HG03159 (cell line): Measurements from ENCODE around the gene DENND2C.

Experiments used
- ATAC-seq: cut with Tn5 transposase; IDR thresholded peaks from one replicate; pipeline ENCODE4 v1.9.1; 2021; ENCODE audit warnings: mild to moderate bottlenecking, moderate library complexity; ENCODE audit not compliant: unreplicated experiment

Gene DENND2C

GRCh38 chr1:114677691-114678090 lies 7.8 kb upstream of the DENND2C start:
- no peak for ATAC-seq

- ATAC-seq: no peak
Observed at GRCh38 chr1:114676115-114676514, 6.3 kb upstream of the DENND2C start.

GRCh38 chr1:114671939-114672275 lies 2.1 kb upstream of the DENND2C start:
- no peak for ATAC-seq

- no peak for ATAC-seq
Observed at GRCh38 chr1:114671011-114671938, 1.4 kb upstream of the DENND2C start.

- ATAC-seq: peak; percentile 98
Observed at GRCh38 chr1:114670083-114671010, 498 bp upstream of the DENND2C start.

GRCh38 chr1:114668784-114669561 lies 876 bp downstream of the DENND2C start:
- no peak for ATAC-seq

- no peak for ATAC-seq
Observed at GRCh38 chr1:114668373-114668772, 1.5 kb downstream of the DENND2C start.

GRCh38 chr1:114666954-114667353 lies 2.9 kb downstream of the DENND2C start:
- no peak for ATAC-seq

GRCh38 chr1:114660238-114660637 lies 9.6 kb downstream of the DENND2C start:
- no peak for ATAC-seq

GRCh38 chr1:114651893-114652292 lies 18.0 kb downstream of the DENND2C start:
- ATAC-seq: no peak

- ATAC-seq: no peak
Observed at GRCh38 chr1:114648503-114648902, 21.3 kb downstream of the DENND2C start.

GRCh38 chr1:114641377-114641776 lies 28.5 kb downstream of the DENND2C start:
- ATAC-seq: no peak

- ATAC-seq: no peak
Observed at GRCh38 chr1:114638910-114639309, 30.9 kb downstream of the DENND2C start.

- ATAC-seq: no peak
Observed at GRCh38 chr1:114632427-114632826, 37.4 kb downstream of the DENND2C start.

GRCh38 chr1:114627107-114627506 lies 42.7 kb downstream of the DENND2C start:
- ATAC-seq: no peak

GRCh38 chr1:114623364-114623763 lies 46.5 kb downstream of the DENND2C start:
- no peak for ATAC-seq

GRCh38 chr1:114620419-114620818 lies 49.4 kb downstream of the DENND2C start:
- ATAC-seq: no peak

- no peak for ATAC-seq
Observed at GRCh38 chr1:114618606-114619005, 51.2 kb downstream of the DENND2C start.

GRCh38 chr1:114610546-114611245 lies 59.2 kb downstream of the DENND2C start:
- ATAC-seq: no peak

- ATAC-seq: no peak
Observed at GRCh38 chr1:114609826-114610225, 60.0 kb downstream of the DENND2C start.
